GM23338 (cell line): Measurements from ENCODE around the gene SLC5A4. TPM values are rescaled to one million over a fixed set of nuclear protein-coding genes. Genes with fewer than 3 reads are reported as not detected.

Experiments used
- ATAC-seq: fragments of 200-7000 bp; cut with Tn5 transposase; 3 replicates; pipeline ENCODE4 v1.9.1; 2020
- DNase-seq: peaks from one replicate; pipeline ENCODE4 v3.0.0-alpha.2; 2015; ENCODE audit warnings: low spot score
- H2AFZ ChIP-seq: fragments of 200-600 bp; sonication (generic); 2 replicates; pipeline ENCODE4 v1.8.0; 2016; ENCODE audit warnings: antibody characterized with exemption, mild to moderate bottlenecking, moderate library complexity
- H3F3A ChIP-seq: fragments of 200-600 bp; sonication (generic); replicated peaks from 2 replicates; pipeline ENCODE4 v1.8.0; 2017; ENCODE audit warnings: antibody characterized with exemption, mixed run types, low read depth
- H3K27ac ChIP-seq: fragments of 200-600 bp; sonication (generic); 2 replicates; pipeline ENCODE4 v1.6.1; 2016; ENCODE audit warnings: low read depth
- H3K27me3 ChIP-seq: fragments of 200-600 bp; sonication (generic); 2 replicates; pipeline ENCODE4 v1.8.0; 2016; ENCODE audit warnings: mild to moderate bottlenecking, mixed run types, moderate library complexity; ENCODE audit not compliant: insufficient read depth
- H3K36me3 ChIP-seq: fragments of 200-600 bp; sonication (generic); 2 replicates; pipeline ENCODE4 v1.8.0; 2016; ENCODE audit warnings: mild to moderate bottlenecking; ENCODE audit not compliant: insufficient read depth
- H3K4me1 ChIP-seq: fragments of 200-600 bp; sonication (generic); 2 replicates; pipeline ENCODE4 v1.8.0; 2016; ENCODE audit warnings: mild to moderate bottlenecking, moderate library complexity; ENCODE audit not compliant: insufficient read depth
- H3K4me2 ChIP-seq: fragments of 200-600 bp; sonication (generic); 2 replicates; pipeline ENCODE4 v1.7.1; 2017; ENCODE audit warnings: mixed run types
- H3K4me3 ChIP-seq: fragments of 200-600 bp; sonication (generic); 2 replicates; pipeline ENCODE4 v1.6.1; 2016; ENCODE audit warnings: mixed run types
- H3K79me2 ChIP-seq: fragments of 200-600 bp; sonication (generic); replicated peaks from 2 replicates; pipeline ENCODE4 v1.8.0; 2017; ENCODE audit warnings: mild to moderate bottlenecking; ENCODE audit not compliant: insufficient read depth
- H3K9me2 ChIP-seq: fragments of 200-600 bp; sonication (generic); 2 replicates; pipeline ENCODE4 v1.8.0; 2017; ENCODE audit not compliant: insufficient read depth
- H4K20me1 ChIP-seq: fragments of 200-600 bp; sonication (generic); replicated peaks from 2 replicates; pipeline ENCODE4 v1.8.0; 2017; ENCODE audit warnings: mild to moderate bottlenecking; ENCODE audit not compliant: insufficient read depth
- H3K27ac Mint-ChIP-seq: 2 replicates; pipeline ENCODE4 v1.8.0; 2020; ENCODE audit warnings: inconsistent platforms, mild to moderate bottlenecking, moderate library complexity, mixed read lengths
- H3K27me3 Mint-ChIP-seq: 3 replicates; pipeline ENCODE4 v1.8.0; 2022; ENCODE audit warnings: low read depth, mild to moderate bottlenecking, moderate library complexity, mixed read lengths, inconsistent platforms; ENCODE audit not compliant: insufficient read depth, poor library complexity
- H3K36me3 Mint-ChIP-seq: 3 replicates; pipeline ENCODE4 v1.8.0; 2021; ENCODE audit warnings: low read depth, mild to moderate bottlenecking, inconsistent platforms, moderate library complexity, mixed read lengths
- H3K4me1 Mint-ChIP-seq: 3 replicates; pipeline ENCODE4 v1.8.0; 2020; ENCODE audit warnings: mild to moderate bottlenecking, inconsistent platforms, mixed read lengths
- H3K4me3 Mint-ChIP-seq: 3 replicates; pipeline ENCODE4 v1.8.0; 2021; ENCODE audit warnings: moderate library complexity, mild to moderate bottlenecking, inconsistent platforms, mixed read lengths
- H3K9me3 Mint-ChIP-seq: 3 replicates; pipeline ENCODE4 v1.8.0; 2020; ENCODE audit warnings: moderate library complexity, mild to moderate bottlenecking, inconsistent platforms, mixed read lengths
- EZH2 ChIP-seq: fragments of 200-600 bp; sonication (generic); IDR thresholded peaks from one replicate; pipeline ENCODE4 v1.8.0; 2017; ENCODE audit warnings: antibody characterized with exemption, mild to moderate bottlenecking, low read depth; ENCODE audit not compliant: unreplicated experiment
- ZNF462 ChIP-seq: fragments of 250-450 bp; sonication (Bioruptor Pico); IDR thresholded peaks from 2 replicates; pipeline ENCODE4 v1.5.0; 2020; ENCODE audit warnings: mild to moderate bottlenecking, moderate library complexity
- polyA plus RNA-seq: library from polyadenylated mRNA; unstranded; fragments of >200 nt; fragmentation: Nextera tagmentation; extraction: Ambion mirVana; gene quantifications from 2 replicates; pipeline ENCODE4 v1.2.1, GENCODE V29; 2016
- total RNA-seq: library from RNA; depleted of rRNA; stranded (reverse); fragments of >200 nt; shearing (Covaris generic); gene quantifications from 2 replicates; pipeline ENCODE4 v1.2.3, GENCODE V29; 2014
- TF ChIP-seq, protein P1 (sequence below), 2 experiments: fragments of 200-600 bp in 1 of 2; sonication (generic) in 1 of 2; conservative IDR thresholded peaks; 2 replicates each; pipeline versions ENCODE4 v1.5.1 to v1.6.1; 2016 to 2017; ENCODE audit warnings: antibody characterized with exemption in 2 of 2, low read depth in 2 of 2, mild to moderate bottlenecking in 2 of 2, moderate library complexity in 1 of 2

Gene SLC5A4
- total and polyA plus RNA-seq, 2 experiments from 2014 or later, result 0.16 TPM; not detected in 1

GRCh38 chr22:32202539-32203180 lies 52.5 kb downstream of the SLC5A4 start:
- Mint-ChIP-seq H3K27me3 (peaks cover 57% of the 10 kb centered on the region), H3K4me3 (peak overlapping the region; percentile 73), H3K4me1 (peaks cover 55% of the 10 kb centered on the region), H3K9me3 (peaks cover 4% of the 10 kb centered on the region; the same call in 2 of the 3 replicates), H3K36me3 (peaks cover 7% of the 10 kb centered on the region), H3K27ac (no peak overlapping the region)
- no peaks in the 10 kb centered on the region for H3K9me2 ChIP-seq
- H3K27me3 ChIP-seq, result peaks cover 57% of the 10 kb centered on the region
- DNase-seq, result peak; percentile 84
- peak; percentile 52 for TF ChIP-seq EZH2
- TF ChIP-seq, protein P1, sequence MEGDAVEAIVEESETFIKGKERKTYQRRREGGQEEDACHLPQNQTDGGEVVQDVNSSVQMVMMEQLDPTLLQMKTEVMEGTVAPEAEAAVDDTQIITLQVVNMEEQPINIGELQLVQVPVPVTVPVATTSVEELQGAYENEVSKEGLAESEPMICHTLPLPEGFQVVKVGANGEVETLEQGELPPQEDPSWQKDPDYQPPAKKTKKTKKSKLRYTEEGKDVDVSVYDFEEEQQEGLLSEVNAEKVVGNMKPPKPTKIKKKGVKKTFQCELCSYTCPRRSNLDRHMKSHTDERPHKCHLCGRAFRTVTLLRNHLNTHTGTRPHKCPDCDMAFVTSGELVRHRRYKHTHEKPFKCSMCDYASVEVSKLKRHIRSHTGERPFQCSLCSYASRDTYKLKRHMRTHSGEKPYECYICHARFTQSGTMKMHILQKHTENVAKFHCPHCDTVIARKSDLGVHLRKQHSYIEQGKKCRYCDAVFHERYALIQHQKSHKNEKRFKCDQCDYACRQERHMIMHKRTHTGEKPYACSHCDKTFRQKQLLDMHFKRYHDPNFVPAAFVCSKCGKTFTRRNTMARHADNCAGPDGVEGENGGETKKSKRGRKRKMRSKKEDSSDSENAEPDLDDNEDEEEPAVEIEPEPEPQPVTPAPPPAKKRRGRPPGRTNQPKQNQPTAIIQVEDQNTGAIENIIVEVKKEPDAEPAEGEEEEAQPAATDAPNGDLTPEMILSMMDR (conservative IDR thresholded peaks at IDR 0.05; ENCODE audit: low read depth in 2 of 2), result peak; percentile 57 to 71
- no peak for TF ChIP-seq ZNF462 (CRISPR knock-in tag)
- H3K4me3 ChIP-seq, result peak overlapping the region; percentile 56
- H2AFZ ChIP-seq, result peak overlapping the region; percentile 38; the same call in 1 of the 2 replicates
- H3K36me3 ChIP-seq, result no peaks in the 10 kb centered on the region
- H3K79me2 ChIP-seq, result no peaks in the 10 kb centered on the region
- no peaks in the 10 kb centered on the region for H3F3A ChIP-seq
- peaks cover 14% of the 10 kb centered on the region; the same call in 1 of the 2 replicates for H3K4me1 ChIP-seq
- no peaks in the 10 kb centered on the region for H4K20me1 ChIP-seq
- peak; percentile 31 for ATAC-seq
- H3K4me2 ChIP-seq, result peak overlapping the region; percentile 76
- H3K27ac ChIP-seq, result no peak overlapping the region
